ENCODE data around the gene SUSD2. TPM values are rescaled to one million over a fixed set of nuclear protein-coding genes. Genes with fewer than 3 reads are reported as not detected.

SUSD2 gene
- total RNA-seq, 1 experiment from 2014 or later, result 1.1 TPM

DNA sequence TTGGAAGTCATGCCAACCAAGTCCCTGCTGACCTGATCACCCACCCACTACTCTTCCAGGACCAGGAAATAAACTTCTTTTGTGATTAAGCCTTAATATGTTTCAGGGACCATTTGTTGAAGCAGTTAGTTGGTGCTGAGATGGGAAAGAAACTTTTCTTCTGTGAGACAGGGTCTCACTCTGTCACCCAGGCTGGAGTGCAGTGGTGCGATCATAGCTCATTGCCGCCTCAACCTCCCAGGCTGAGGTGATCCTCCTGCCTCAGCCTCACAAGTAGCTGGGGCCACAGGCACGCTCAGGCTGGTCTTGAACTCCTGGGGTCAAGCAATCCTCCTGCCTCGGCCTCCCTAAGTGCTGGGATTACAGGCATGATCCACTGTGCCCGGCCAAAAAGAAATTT lies 10.6 kb downstream of the SUSD2 start:
- TF ChIP-seq, protein P1, sequence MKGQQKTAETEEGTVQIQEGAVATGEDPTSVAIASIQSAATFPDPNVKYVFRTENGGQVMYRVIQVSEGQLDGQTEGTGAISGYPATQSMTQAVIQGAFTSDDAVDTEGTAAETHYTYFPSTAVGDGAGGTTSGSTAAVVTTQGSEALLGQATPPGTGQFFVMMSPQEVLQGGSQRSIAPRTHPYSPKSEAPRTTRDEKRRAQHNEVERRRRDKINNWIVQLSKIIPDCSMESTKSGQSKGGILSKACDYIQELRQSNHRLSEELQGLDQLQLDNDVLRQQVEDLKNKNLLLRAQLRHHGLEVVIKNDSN (CRISPR knock-in tag; IDR thresholded peaks at IDR 0.05), result no peak
- TF ChIP-seq CREB1 (CRISPR knock-in tag; IDR thresholded peaks at IDR 0.05) (no peak), CREM (CRISPR knock-in tag; IDR thresholded peaks at IDR 0.05) (no peak), ELF4 (CRISPR knock-in tag; IDR thresholded peaks at IDR 0.05; ENCODE audit: low read depth) (no peak), ZNF138 (CRISPR knock-in tag; conservative IDR thresholded peaks at IDR 0.05) (no peak), GABPB1 (CRISPR knock-in tag; IDR thresholded peaks at IDR 0.05) (no peak), ZNF263 (CRISPR knock-in tag; IDR thresholded peaks at IDR 0.05; ENCODE audit: low read depth) (no peak), ETV6 (CRISPR knock-in tag; IDR thresholded peaks at IDR 0.05) (no peak)
- TF ChIP-seq, protein P2, sequence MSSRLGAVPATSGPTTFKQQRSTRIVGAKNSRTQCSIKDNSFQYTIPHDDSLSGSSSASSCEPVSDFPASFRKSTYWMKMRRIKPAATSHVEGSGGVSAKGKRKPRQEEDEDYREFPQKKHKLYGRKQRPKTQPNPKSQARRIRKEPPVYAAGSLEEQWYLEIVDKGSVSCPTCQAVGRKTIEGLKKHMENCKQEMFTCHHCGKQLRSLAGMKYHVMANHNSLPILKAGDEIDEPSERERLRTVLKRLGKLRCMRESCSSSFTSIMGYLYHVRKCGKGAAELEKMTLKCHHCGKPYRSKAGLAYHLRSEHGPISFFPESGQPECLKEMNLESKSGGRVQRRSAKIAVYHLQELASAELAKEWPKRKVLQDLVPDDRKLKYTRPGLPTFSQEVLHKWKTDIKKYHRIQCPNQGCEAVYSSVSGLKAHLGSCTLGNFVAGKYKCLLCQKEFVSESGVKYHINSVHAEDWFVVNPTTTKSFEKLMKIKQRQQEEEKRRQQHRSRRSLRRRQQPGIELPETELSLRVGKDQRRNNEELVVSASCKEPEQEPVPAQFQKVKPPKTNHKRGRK (CRISPR knock-in tag; IDR thresholded peaks at IDR 0.05; ENCODE audit: borderline replicate concordance), result no peak
- TF ChIP-seq, protein P3, sequence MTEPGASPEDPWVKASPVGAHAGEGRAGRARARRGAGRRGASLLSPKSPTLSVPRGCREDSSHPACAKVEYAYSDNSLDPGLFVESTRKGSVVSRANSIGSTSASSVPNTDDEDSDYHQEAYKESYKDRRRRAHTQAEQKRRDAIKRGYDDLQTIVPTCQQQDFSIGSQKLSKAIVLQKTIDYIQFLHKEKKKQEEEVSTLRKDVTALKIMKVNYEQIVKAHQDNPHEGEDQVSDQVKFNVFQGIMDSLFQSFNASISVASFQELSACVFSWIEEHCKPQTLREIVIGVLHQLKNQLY (CRISPR knock-in tag; IDR thresholded peaks at IDR 0.05), result no peak
- TF ChIP-seq, protein P4, sequence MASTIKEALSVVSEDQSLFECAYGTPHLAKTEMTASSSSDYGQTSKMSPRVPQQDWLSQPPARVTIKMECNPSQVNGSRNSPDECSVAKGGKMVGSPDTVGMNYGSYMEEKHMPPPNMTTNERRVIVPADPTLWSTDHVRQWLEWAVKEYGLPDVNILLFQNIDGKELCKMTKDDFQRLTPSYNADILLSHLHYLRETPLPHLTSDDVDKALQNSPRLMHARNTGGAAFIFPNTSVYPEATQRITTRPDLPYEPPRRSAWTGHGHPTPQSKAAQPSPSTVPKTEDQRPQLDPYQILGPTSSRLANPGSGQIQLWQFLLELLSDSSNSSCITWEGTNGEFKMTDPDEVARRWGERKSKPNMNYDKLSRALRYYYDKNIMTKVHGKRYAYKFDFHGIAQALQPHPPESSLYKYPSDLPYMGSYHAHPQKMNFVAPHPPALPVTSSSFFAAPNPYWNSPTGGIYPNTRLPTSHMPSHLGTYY (CRISPR knock-in tag; IDR thresholded peaks at IDR 0.05), result no peak
- TF ChIP-seq, protein P5, sequence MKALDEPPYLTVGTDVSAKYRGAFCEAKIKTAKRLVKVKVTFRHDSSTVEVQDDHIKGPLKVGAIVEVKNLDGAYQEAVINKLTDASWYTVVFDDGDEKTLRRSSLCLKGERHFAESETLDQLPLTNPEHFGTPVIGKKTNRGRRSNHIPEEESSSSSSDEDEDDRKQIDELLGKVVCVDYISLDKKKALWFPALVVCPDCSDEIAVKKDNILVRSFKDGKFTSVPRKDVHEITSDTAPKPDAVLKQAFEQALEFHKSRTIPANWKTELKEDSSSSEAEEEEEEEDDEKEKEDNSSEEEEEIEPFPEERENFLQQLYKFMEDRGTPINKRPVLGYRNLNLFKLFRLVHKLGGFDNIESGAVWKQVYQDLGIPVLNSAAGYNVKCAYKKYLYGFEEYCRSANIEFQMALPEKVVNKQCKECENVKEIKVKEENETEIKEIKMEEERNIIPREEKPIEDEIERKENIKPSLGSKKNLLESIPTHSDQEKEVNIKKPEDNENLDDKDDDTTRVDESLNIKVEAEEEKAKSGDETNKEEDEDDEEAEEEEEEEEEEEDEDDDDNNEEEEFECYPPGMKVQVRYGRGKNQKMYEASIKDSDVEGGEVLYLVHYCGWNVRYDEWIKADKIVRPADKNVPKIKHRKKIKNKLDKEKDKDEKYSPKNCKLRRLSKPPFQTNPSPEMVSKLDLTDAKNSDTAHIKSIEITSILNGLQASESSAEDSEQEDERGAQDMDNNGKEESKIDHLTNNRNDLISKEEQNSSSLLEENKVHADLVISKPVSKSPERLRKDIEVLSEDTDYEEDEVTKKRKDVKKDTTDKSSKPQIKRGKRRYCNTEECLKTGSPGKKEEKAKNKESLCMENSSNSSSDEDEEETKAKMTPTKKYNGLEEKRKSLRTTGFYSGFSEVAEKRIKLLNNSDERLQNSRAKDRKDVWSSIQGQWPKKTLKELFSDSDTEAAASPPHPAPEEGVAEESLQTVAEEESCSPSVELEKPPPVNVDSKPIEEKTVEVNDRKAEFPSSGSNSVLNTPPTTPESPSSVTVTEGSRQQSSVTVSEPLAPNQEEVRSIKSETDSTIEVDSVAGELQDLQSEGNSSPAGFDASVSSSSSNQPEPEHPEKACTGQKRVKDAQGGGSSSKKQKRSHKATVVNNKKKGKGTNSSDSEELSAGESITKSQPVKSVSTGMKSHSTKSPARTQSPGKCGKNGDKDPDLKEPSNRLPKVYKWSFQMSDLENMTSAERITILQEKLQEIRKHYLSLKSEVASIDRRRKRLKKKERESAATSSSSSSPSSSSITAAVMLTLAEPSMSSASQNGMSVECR (CRISPR knock-in tag; IDR thresholded peaks at IDR 0.05; ENCODE audit: borderline replicate concordance), result no peak
- TF ChIP-seq, protein P6, sequence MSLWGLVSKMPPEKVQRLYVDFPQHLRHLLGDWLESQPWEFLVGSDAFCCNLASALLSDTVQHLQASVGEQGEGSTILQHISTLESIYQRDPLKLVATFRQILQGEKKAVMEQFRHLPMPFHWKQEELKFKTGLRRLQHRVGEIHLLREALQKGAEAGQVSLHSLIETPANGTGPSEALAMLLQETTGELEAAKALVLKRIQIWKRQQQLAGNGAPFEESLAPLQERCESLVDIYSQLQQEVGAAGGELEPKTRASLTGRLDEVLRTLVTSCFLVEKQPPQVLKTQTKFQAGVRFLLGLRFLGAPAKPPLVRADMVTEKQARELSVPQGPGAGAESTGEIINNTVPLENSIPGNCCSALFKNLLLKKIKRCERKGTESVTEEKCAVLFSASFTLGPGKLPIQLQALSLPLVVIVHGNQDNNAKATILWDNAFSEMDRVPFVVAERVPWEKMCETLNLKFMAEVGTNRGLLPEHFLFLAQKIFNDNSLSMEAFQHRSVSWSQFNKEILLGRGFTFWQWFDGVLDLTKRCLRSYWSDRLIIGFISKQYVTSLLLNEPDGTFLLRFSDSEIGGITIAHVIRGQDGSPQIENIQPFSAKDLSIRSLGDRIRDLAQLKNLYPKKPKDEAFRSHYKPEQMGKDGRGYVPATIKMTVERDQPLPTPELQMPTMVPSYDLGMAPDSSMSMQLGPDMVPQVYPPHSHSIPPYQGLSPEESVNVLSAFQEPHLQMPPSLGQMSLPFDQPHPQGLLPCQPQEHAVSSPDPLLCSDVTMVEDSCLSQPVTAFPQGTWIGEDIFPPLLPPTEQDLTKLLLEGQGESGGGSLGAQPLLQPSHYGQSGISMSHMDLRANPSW (CRISPR knock-in tag; conservative IDR thresholded peaks at IDR 0.05; ENCODE audit: low read depth), result no peak
- TF ChIP-seq, protein P7, sequence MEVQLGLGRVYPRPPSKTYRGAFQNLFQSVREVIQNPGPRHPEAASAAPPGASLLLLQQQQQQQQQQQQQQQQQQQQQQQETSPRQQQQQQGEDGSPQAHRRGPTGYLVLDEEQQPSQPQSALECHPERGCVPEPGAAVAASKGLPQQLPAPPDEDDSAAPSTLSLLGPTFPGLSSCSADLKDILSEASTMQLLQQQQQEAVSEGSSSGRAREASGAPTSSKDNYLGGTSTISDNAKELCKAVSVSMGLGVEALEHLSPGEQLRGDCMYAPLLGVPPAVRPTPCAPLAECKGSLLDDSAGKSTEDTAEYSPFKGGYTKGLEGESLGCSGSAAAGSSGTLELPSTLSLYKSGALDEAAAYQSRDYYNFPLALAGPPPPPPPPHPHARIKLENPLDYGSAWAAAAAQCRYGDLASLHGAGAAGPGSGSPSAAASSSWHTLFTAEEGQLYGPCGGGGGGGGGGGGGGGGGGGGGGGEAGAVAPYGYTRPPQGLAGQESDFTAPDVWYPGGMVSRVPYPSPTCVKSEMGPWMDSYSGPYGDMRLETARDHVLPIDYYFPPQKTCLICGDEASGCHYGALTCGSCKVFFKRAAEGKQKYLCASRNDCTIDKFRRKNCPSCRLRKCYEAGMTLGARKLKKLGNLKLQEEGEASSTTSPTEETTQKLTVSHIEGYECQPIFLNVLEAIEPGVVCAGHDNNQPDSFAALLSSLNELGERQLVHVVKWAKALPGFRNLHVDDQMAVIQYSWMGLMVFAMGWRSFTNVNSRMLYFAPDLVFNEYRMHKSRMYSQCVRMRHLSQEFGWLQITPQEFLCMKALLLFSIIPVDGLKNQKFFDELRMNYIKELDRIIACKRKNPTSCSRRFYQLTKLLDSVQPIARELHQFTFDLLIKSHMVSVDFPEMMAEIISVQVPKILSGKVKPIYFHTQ (CRISPR knock-in tag; IDR thresholded peaks at IDR 0.05), result no peak
- ChIA-PET POLR2A (interaction anchor here (0.8 kb wide), 1 partner anchor 93 kb away, joined by 3 read pairs; no protein-coding TSS in a partner anchor), CTCF (interaction anchor here (1.3 to 4.4 kb wide), 4 partner anchors 11 to 51 kb away, joined by 4 to 136 read pairs (median 24); partner anchors contain the start of gene SUSD2)
- Mint-ChIP-seq H3K36me3 (no peaks in the 10 kb centered on the region), H3K9me3 (no peaks in the 10 kb centered on the region), H3K4me1 (peaks cover 7% of the 10 kb centered on the region; the same call in 1 of the 2 replicates), H3K27ac (no peak overlapping the region), H3K27me3 (ENCODE audit: low read depth) (no peaks in the 10 kb centered on the region; the same call in 1 of the 2 replicates), H3K4me3 (no peak overlapping the region)
- no peak for DNase-seq (ENCODE audit: low spot score)
- ATAC-seq, result no peak

Measured in WTC11 (cell line).